B cell (primary cell): ENCODE data around the gene PDZD4. TPM values are rescaled to one million over a fixed set of nuclear protein-coding genes. Genes with fewer than 3 reads are reported as not detected.

Source experiments
- ATAC-seq: fragments of 200-7000 bp; cut with Tn5 transposase; one replicate; pipeline ENCODE4 v1.10.0; 2021; ENCODE audit warnings: low read depth, mild to moderate bottlenecking, moderate number of reproducible peaks, moderate library complexity
- CTCF ChIA-PET: fragments of 350-600 bp; sonication (Branson Sonifier 250); formaldehyde crosslinking; loops from one replicate; lab custom pipeline; 2021; ENCODE audit warnings: antibody characterized with exemption, inconsistent platforms; lab: Charles Lee
- POLR2A ChIA-PET: fragments of 350-600 bp; sonication (Branson Sonifier 250); formaldehyde crosslinking; loops from one replicate; lab custom pipeline; 2021; ENCODE audit warnings: antibody characterized with exemption; lab: Charles Lee
- DNase-seq: peaks from one replicate; pipeline ENCODE4 v3.0.0; 2013
- H2AFZ ChIP-seq: 2 replicates; pipeline ENCODE4 v1.6.1; 2012; ENCODE audit warnings: mild to moderate bottlenecking, low read depth, low read length; ENCODE audit not compliant: insufficient read depth, poor library complexity, severe bottlenecking
- H3K27ac ChIP-seq, 2 donors: 1 replicate in 1 of 2; 2 replicates in 1 of 2; pipeline ENCODE4 v1.5.1; 2012 to 2013; ENCODE audit warnings: low read length in 2 of 2, mild to moderate bottlenecking in 2 of 2, moderate library complexity in 1 of 2
- H3K27me3 ChIP-seq, 4 experiments: fragments of 200-600 bp in 1 of 4; sonication (generic) in 1 of 4; replicated peaks in 1 of 4; 1 replicate in 2 of 4; 2 replicates in 2 of 4; pipeline versions ENCODE4 v1.6.1 to v1.7.0; 2013 to 2016; ENCODE audit warnings: low read length in 3 of 4, mild to moderate bottlenecking in 2 of 4, mixed read lengths in 1 of 4, moderate library complexity in 1 of 4; ENCODE audit not compliant: insufficient read depth in 4 of 4, control insufficient read depth in 3 of 4; ENCODE audit errors: control extremely low read depth in 1 of 4
- H3K36me3 ChIP-seq, 2 experiments: replicated peaks in 1 of 2; 1 replicate in 1 of 2; 2 replicates in 1 of 2; pipeline versions ENCODE4 v1.6.1 to v1.7.1; 2013; ENCODE audit warnings: low read length in 1 of 2; ENCODE audit not compliant: insufficient read depth in 2 of 2, control insufficient read depth in 1 of 2; ENCODE audit errors: control extremely low read depth in 1 of 2, extremely low read depth in 1 of 2
- H3K4me1 ChIP-seq, 2 donors: fragments of 200-600 bp in 1 of 2; sonication (generic) in 1 of 2; 1 replicate in 1 of 2; 2 replicates in 1 of 2; pipeline versions ENCODE4 v1.5.1 to v1.6.1; 2013 to 2017; ENCODE audit warnings: low read length in 2 of 2; ENCODE audit not compliant: control insufficient read depth in 2 of 2, insufficient read depth in 2 of 2
- H3K4me2 ChIP-seq: replicated peaks from 2 replicates; pipeline ENCODE3; 2012; ENCODE audit warnings: mild to moderate bottlenecking, low read depth, low read length; ENCODE audit not compliant: poor library complexity, severe bottlenecking
- H3K4me3 ChIP-seq, 5 experiments: fragments of 200-600 bp in 1 of 5; sonication (generic) in 1 of 5; 1 replicate in 3 of 5; 2 replicates in 2 of 5; pipeline versions ENCODE4 v1.5.1 to v1.7.0; 2011 to 2016; ENCODE audit warnings: low read length in 4 of 5, mild to moderate bottlenecking in 4 of 5, low read depth in 2 of 5, control low read depth in 1 of 5, moderate library complexity in 1 of 5; ENCODE audit not compliant: insufficient read depth in 1 of 5; ENCODE audit errors: control extremely low read depth in 1 of 5, extremely low read depth in 1 of 5
- H3K79me2 ChIP-seq: fragments of 200-600 bp; sonication (generic); one replicate; pipeline ENCODE4 v1.6.0; 2016; ENCODE audit warnings: low read length; ENCODE audit not compliant: control insufficient read depth, insufficient read depth
- H3K9ac ChIP-seq: fragments of 200-600 bp; sonication (generic); 2 replicates; pipeline ENCODE4 v1.6.1; 2017; ENCODE audit warnings: mild to moderate bottlenecking, low read length, moderate library complexity
- H3K9me3 ChIP-seq, 3 donors: one replicate each; pipeline versions ENCODE4 v1.6.1 to v1.7.1; 2013; ENCODE audit warnings: low read length in 2 of 3; ENCODE audit not compliant: control insufficient read depth in 2 of 3, insufficient read depth in 1 of 3; ENCODE audit errors: control extremely low read depth in 1 of 3
- H4K20me1 ChIP-seq: 2 replicates; pipeline ENCODE4 v1.6.0; 2012; ENCODE audit warnings: mild to moderate bottlenecking, low read length; ENCODE audit not compliant: insufficient read depth, control insufficient read depth, poor library complexity, severe bottlenecking
- H3K27ac Mint-ChIP-seq: one replicate; pipeline ENCODE4 v1.8.0; 2021; ENCODE audit warnings: mixed read lengths
- H3K27me3 Mint-ChIP-seq: one replicate; pipeline ENCODE4 v1.8.0; 2021; ENCODE audit warnings: mixed read lengths
- H3K4me1 Mint-ChIP-seq: one replicate; pipeline ENCODE4 v1.8.0; 2021; ENCODE audit warnings: mixed read lengths
- H3K4me3 Mint-ChIP-seq: one replicate; pipeline ENCODE4 v1.8.0; 2021; ENCODE audit warnings: mixed read lengths
- H3K9me3 Mint-ChIP-seq: one replicate; pipeline ENCODE4 v1.8.0; 2022; ENCODE audit warnings: mixed read lengths; ENCODE audit not compliant: insufficient read depth
- CTCF ChIP-seq: fragments of 200-600 bp; IDR thresholded peaks from one replicate; pipeline ENCODE4 v1.8.0; 2022; ENCODE audit warnings: antibody characterized with exemption, mild to moderate bottlenecking
- EZH2 ChIP-seq: IDR thresholded peaks from 2 replicates; pipeline ENCODE4 v1.6.1; 2012; ENCODE audit warnings: borderline replicate concordance, low read depth, mild to moderate bottlenecking, moderate library complexity, low read length; ENCODE audit not compliant: insufficient read depth, poor library complexity, severe bottlenecking
- WGBS: methylation state at CpG from one replicate; pipeline ENCODE4 v1.1.5; 2013; ENCODE audit warnings: missing lambda C conversion rate; ENCODE audit not compliant: insufficient coverage; 5-methylcytosine and 5-hydroxymethylcytosine counted together
- intact Hi-C: fragments of 100-400 bp; cut with micrococcal nuclease; formaldehyde crosslinking; loops from one replicate; pipeline ENCODE4 v1.10.0; 2022
- polyA plus RNA-seq: library from polyadenylated mRNA; depleted of rRNA; stranded (reverse); fragments of >200 nt; gene quantifications from 2 replicates; pipeline ENCODE4 v1.2.3, GENCODE V29; 2012
- total RNA-seq, 2 donors: library from RNA; stranded (reverse); fragments of 120-200 nt in 1 of 2; gene quantifications; 1 replicate in 1 of 2; 2 replicates in 1 of 2; pipeline versions ENCODE4 v1.2.3 to v1.2.4, GENCODE V29; 2013 to 2022

The PDZD4 gene
- total and polyA plus RNA-seq, 2 donors (not counting 1 experiment from before 2014, with no cell fraction given) = 0.36 TPM; not detected in 1

- Histone ChIP-seq H3K27me3 (peaks cover 0 to 2% (median 0%) of the 10 kb centered on the region in 4 experiments), H3K27ac (no peak overlapping the region), H3K4me3 (no peak overlapping the region), H3K9ac (no peak overlapping the region), H3K9me3 (no peaks in the 10 kb centered on the region), H2AFZ (no peak overlapping the region), H3K4me2 (no peak overlapping the region), H3K36me3 (no peaks in the 10 kb centered on the region), H3K79me2 (no peaks in the 10 kb centered on the region), H3K4me1 (no peaks in the 10 kb centered on the region), H4K20me1 (no peaks in the 10 kb centered on the region)
- peaks cover 7% of the 10 kb centered on the region for H3K27me3 Mint-ChIP-seq
- ATAC-seq = no peak
- no peaks in the 10 kb centered on the region for H3K9me3 Mint-ChIP-seq
- no peak for DNase-seq
- no peak for TF ChIP-seq CTCF
- TF ChIP-seq EZH2 = no peak
- peaks cover 4% of the 10 kb centered on the region for H3K4me1 Mint-ChIP-seq
- H3K4me3 Mint-ChIP-seq = no peak overlapping the region
- no peak overlapping the region for H3K27ac Mint-ChIP-seq
- 80% methylated on average over 1 of the region's 22 CpGs for WGBS
- intact Hi-C loops = no loop called here
- CTCF ChIA-PET = no interaction called here
- POLR2A ChIA-PET = no interaction called here
Observed at GRCh38 chrX:153776611-153777045, 53.7 kb downstream of the PDZD4 start.

GRCh38 chrX:153776120-153776599 lies 54.2 kb downstream of the PDZD4 start:
- Mint-ChIP-seq H3K4me1 (peaks cover 4% of the 10 kb centered on the region), H3K4me3 (no peak overlapping the region), H3K27me3 (peaks cover 7% of the 10 kb centered on the region), H3K27ac (no peak overlapping the region), H3K9me3 (no peaks in the 10 kb centered on the region)
- Histone ChIP-seq H3K79me2 (no peaks in the 10 kb centered on the region), H3K27me3 (peaks cover 0 to 2% (median 0%) of the 10 kb centered on the region in 4 experiments), H2AFZ (no peak overlapping the region), H4K20me1 (no peaks in the 10 kb centered on the region), H3K4me2 (no peak overlapping the region), H3K4me1 (no peaks in the 10 kb centered on the region), H3K4me3 (no peak overlapping the region), H3K27ac (no peak overlapping the region), H3K9ac (no peak overlapping the region), H3K36me3 (no peaks in the 10 kb centered on the region), H3K9me3 (no peaks in the 10 kb centered on the region)
- CTCF ChIA-PET = no interaction called here
- POLR2A ChIA-PET = no interaction called here
- intact Hi-C loops = no loop called here
- DNase-seq (no peak), ATAC-seq (no peak)
- WGBS = 100% methylated on average over 1 of the region's 20 CpGs
- TF ChIP-seq EZH2 (no peak), CTCF (no peak)
